Neural progenitor cell (in vitro differentiated cells): ENCODE measurements around the gene KATNA1. TPM values are rescaled to one million over a fixed set of nuclear protein-coding genes. Genes with fewer than 3 reads are reported as not detected.

Experiments
- DNase-seq: peaks from one replicate; pipeline ENCODE4 v3.0.0-alpha.2; 2016; ENCODE audit warnings: low spot score
- H2AFZ ChIP-seq: fragments of 200-600 bp; sonication (generic); replicated peaks from 2 replicates; pipeline ENCODE4 v1.6.1; 2016; ENCODE audit warnings: antibody characterized with exemption
- H3F3A ChIP-seq: fragments of 200-600 bp; sonication (generic); 2 replicates; pipeline ENCODE4 v1.6.1; 2016; ENCODE audit warnings: antibody characterized with exemption, low read depth
- H3K27ac ChIP-seq: fragments of 200-600 bp; sonication (generic); 2 replicates; pipeline ENCODE4 v1.5.1; 2016; ENCODE audit warnings: mild to moderate bottlenecking
- H3K27me3 ChIP-seq: fragments of 200-600 bp; sonication (generic); 2 replicates; pipeline ENCODE4 v1.6.1; 2016; ENCODE audit warnings: mild to moderate bottlenecking, moderate library complexity
- H3K36me3 ChIP-seq: fragments of 200-600 bp; sonication (generic); 2 replicates; pipeline ENCODE4 v1.5.1; 2016
- H3K4me1 ChIP-seq: fragments of 200-600 bp; sonication (generic); 2 replicates; pipeline ENCODE4 v1.6.1; 2016; ENCODE audit warnings: mixed run types
- H3K4me2 ChIP-seq: fragments of 200-600 bp; sonication (generic); 2 replicates; pipeline ENCODE4 v1.6.1; 2016
- H3K4me3 ChIP-seq: fragments of 200-600 bp; sonication (generic); 2 replicates; pipeline ENCODE4 v1.5.1; 2016
- H3K79me2 ChIP-seq: fragments of 200-600 bp; sonication (generic); 2 replicates; pipeline ENCODE4 v1.6.1; 2016; ENCODE audit warnings: low read depth
- H3K9ac ChIP-seq: fragments of 200-600 bp; sonication (generic); 2 replicates; pipeline ENCODE4 v1.6.1; 2016
- H3K9me3 ChIP-seq: fragments of 200-600 bp; sonication (generic); 2 replicates; pipeline ENCODE4 v1.5.1; 2016; ENCODE audit warnings: low read depth
- H4K20me1 ChIP-seq: fragments of 200-600 bp; sonication (generic); 2 replicates; pipeline ENCODE4 v1.6.1; 2016; ENCODE audit warnings: low read depth
- H3K27ac Mint-ChIP-seq: 3 replicates; pipeline ENCODE4 v1.8.0; 2021; ENCODE audit warnings: mixed read lengths
- H3K27me3 Mint-ChIP-seq: 2 replicates; pipeline ENCODE4 v1.8.0; 2022; ENCODE audit warnings: low read depth, mild to moderate bottlenecking, inconsistent platforms, moderate library complexity, mixed read lengths; ENCODE audit not compliant: insufficient read depth
- H3K36me3 Mint-ChIP-seq: 3 replicates; pipeline ENCODE4 v1.8.0; 2021; ENCODE audit warnings: mixed read lengths
- H3K4me1 Mint-ChIP-seq: 3 replicates; pipeline ENCODE4 v1.8.0; 2021; ENCODE audit warnings: mixed read lengths
- H3K4me3 Mint-ChIP-seq: 3 replicates; pipeline ENCODE4 v1.8.0; 2021; ENCODE audit warnings: mild to moderate bottlenecking, moderate library complexity, mixed read lengths
- H3K9me3 Mint-ChIP-seq: 3 replicates; pipeline ENCODE4 v1.8.0; 2020; ENCODE audit warnings: mixed read lengths
- EZH2 ChIP-seq: fragments of 200-600 bp; sonication (generic); IDR thresholded peaks from 2 replicates; pipeline ENCODE4 v1.6.1; 2017; ENCODE audit warnings: antibody characterized with exemption, mild to moderate bottlenecking, moderate library complexity
- EZH2phosphoT487 ChIP-seq: fragments of 200-600 bp; sonication (generic); IDR thresholded peaks from 2 replicates; pipeline ENCODE4 v1.6.1; 2017; ENCODE audit warnings: antibody characterized with exemption
- total RNA-seq: library from RNA; depleted of rRNA; stranded (reverse); fragments of >200 nt; gene quantifications from 2 replicates; pipeline ENCODE4 v1.2.3, GENCODE V29; 2015; ENCODE audit warnings: low replicate concordance
- TF ChIP-seq, protein P1 (sequence below): fragments of 200-600 bp; sonication (generic); IDR thresholded peaks from 2 replicates; pipeline ENCODE4 v1.5.1; 2017; ENCODE audit warnings: antibody characterized with exemption, mild to moderate bottlenecking

KATNA1 gene
- total RNA-seq, 1 donor from 2014 or later = 18.9 TPM

- Mint-ChIP-seq H3K4me1 (no peaks in the 10 kb centered on the region), H3K9me3 (no peaks in the 10 kb centered on the region), H3K27ac (no peak overlapping the region), H3K27me3 (peaks cover 15% of the 10 kb centered on the region), H3K36me3 (no peaks in the 10 kb centered on the region), H3K4me3 (no peak overlapping the region)
- peaks cover 68% of the 10 kb centered on the region for H3K27me3 ChIP-seq
- H3K27ac ChIP-seq = no peak overlapping the region
- H3K36me3 ChIP-seq = no peaks in the 10 kb centered on the region
- TF ChIP-seq EZH2phosphoT487 (no peak), EZH2 (no peak)
- TF ChIP-seq, protein P1, sequence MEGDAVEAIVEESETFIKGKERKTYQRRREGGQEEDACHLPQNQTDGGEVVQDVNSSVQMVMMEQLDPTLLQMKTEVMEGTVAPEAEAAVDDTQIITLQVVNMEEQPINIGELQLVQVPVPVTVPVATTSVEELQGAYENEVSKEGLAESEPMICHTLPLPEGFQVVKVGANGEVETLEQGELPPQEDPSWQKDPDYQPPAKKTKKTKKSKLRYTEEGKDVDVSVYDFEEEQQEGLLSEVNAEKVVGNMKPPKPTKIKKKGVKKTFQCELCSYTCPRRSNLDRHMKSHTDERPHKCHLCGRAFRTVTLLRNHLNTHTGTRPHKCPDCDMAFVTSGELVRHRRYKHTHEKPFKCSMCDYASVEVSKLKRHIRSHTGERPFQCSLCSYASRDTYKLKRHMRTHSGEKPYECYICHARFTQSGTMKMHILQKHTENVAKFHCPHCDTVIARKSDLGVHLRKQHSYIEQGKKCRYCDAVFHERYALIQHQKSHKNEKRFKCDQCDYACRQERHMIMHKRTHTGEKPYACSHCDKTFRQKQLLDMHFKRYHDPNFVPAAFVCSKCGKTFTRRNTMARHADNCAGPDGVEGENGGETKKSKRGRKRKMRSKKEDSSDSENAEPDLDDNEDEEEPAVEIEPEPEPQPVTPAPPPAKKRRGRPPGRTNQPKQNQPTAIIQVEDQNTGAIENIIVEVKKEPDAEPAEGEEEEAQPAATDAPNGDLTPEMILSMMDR = peak; percentile 55
- no peak overlapping the region for H2AFZ ChIP-seq
- no peaks in the 10 kb centered on the region for H4K20me1 ChIP-seq
- no peak overlapping the region for H3K9ac ChIP-seq
- no peaks in the 10 kb centered on the region for H3K79me2 ChIP-seq
- H3K4me2 ChIP-seq = no peak overlapping the region
- H3K4me1 ChIP-seq = no peaks in the 10 kb centered on the region
- peaks cover 4% of the 10 kb centered on the region for H3F3A ChIP-seq
- H3K9me3 ChIP-seq = no peaks in the 10 kb centered on the region
- peak; percentile 34 for DNase-seq
- no peak overlapping the region for H3K4me3 ChIP-seq
These were observed 87.8 kb downstream of the KATNA1 start for GRCh38 chr6:149560736-149561135.

- Histone ChIP-seq H3K4me3 (no peak overlapping the region), H2AFZ (no peak overlapping the region), H3K36me3 (no peaks in the 10 kb centered on the region), H3K9ac (no peak overlapping the region), H3K9me3 (no peaks in the 10 kb centered on the region), H3K4me2 (no peak overlapping the region), H3F3A (peaks cover 4% of the 10 kb centered on the region), H4K20me1 (no peaks in the 10 kb centered on the region), H3K27me3 (peaks cover 71% of the 10 kb centered on the region), H3K27ac (no peak overlapping the region), H3K4me1 (no peaks in the 10 kb centered on the region), H3K79me2 (no peaks in the 10 kb centered on the region)
- no peak for DNase-seq
- Mint-ChIP-seq H3K36me3 (no peaks in the 10 kb centered on the region), H3K27me3 (peaks cover 18% of the 10 kb centered on the region), H3K27ac (no peak overlapping the region), H3K4me1 (no peaks in the 10 kb centered on the region), H3K9me3 (no peaks in the 10 kb centered on the region), H3K4me3 (no peak overlapping the region)
- no peak for TF ChIP-seq EZH2phosphoT487
- TF ChIP-seq, protein P1 = no peak
- TF ChIP-seq EZH2 = no peak
These were observed 89.1 kb downstream of the KATNA1 start for GRCh38 chr6:149559389-149559788.

DNA sequence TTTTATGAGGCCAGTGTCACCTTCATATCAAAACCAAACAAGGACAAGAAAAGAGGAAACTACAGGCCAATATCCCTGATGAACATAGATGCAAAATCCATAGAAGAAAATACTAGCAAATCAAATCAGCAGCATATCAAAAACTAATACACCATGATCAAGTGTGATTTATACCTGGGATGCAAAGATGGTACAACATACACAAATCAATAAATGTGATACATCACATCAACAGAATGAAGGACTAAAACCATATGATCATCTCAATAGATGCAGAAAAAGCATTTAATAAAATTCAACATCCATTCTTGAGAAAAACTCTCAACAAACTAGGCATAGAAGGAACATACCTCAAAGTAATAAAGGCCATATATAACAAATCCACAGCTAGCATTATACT is 90.5 kb downstream of the KATNA1 start:
- Histone ChIP-seq H3K4me3 (no peak overlapping the region), H3K4me1 (no peaks in the 10 kb centered on the region), H3K4me2 (no peak overlapping the region), H2AFZ (no peak overlapping the region), H4K20me1 (no peaks in the 10 kb centered on the region), H3K9me3 (no peaks in the 10 kb centered on the region), H3K36me3 (no peaks in the 10 kb centered on the region), H3K27ac (no peak overlapping the region), H3K9ac (no peak overlapping the region), H3F3A (peaks cover 4% of the 10 kb centered on the region), H3K79me2 (no peaks in the 10 kb centered on the region), H3K27me3 (peaks cover 72% of the 10 kb centered on the region)
- Mint-ChIP-seq H3K9me3 (no peaks in the 10 kb centered on the region), H3K27me3 (peaks cover 18% of the 10 kb centered on the region), H3K27ac (no peak overlapping the region), H3K4me3 (no peak overlapping the region), H3K36me3 (no peaks in the 10 kb centered on the region), H3K4me1 (no peaks in the 10 kb centered on the region)
- TF ChIP-seq EZH2 (no peak), EZH2phosphoT487 (no peak)
- no peak for DNase-seq

GRCh38 chr6:149551920-149552319 is 96.6 kb downstream of the KATNA1 start:
- Histone ChIP-seq H3F3A (peaks cover 6% of the 10 kb centered on the region), H3K9ac (peak overlapping the region; percentile 37), H2AFZ (no peak overlapping the region), H3K27ac (no peak overlapping the region), H3K4me1 (no peaks in the 10 kb centered on the region), H3K27me3 (peaks cover 62% of the 10 kb centered on the region), H3K4me2 (no peak overlapping the region), H3K36me3 (no peaks in the 10 kb centered on the region), H3K9me3 (no peaks in the 10 kb centered on the region), H3K79me2 (no peaks in the 10 kb centered on the region), H4K20me1 (no peaks in the 10 kb centered on the region), H3K4me3 (no peak overlapping the region)
- Mint-ChIP-seq H3K4me1 (peaks cover 4% of the 10 kb centered on the region), H3K9me3 (no peaks in the 10 kb centered on the region), H3K27me3 (peaks cover 10% of the 10 kb centered on the region), H3K4me3 (no peak overlapping the region), H3K36me3 (no peaks in the 10 kb centered on the region), H3K27ac (no peak overlapping the region)
- DNase-seq = no peak
- TF ChIP-seq, protein P1 = no peak
- TF ChIP-seq EZH2 = no peak
- no peak for TF ChIP-seq EZH2phosphoT487
